Upper lobe of left lung (tissue), 4 donors: ENCODE measurements around the gene C13orf46.

Experiments
- CTCF ChIP-seq, 6 experiments: fragments of 450-650 bp in 4 of 6; fragments of 200-600 bp in 2 of 6; sonication (generic) in 2 of 6; IDR thresholded peaks; one replicate each; pipeline ENCODE4 v1.5.1; 2016 to 2019; ENCODE audit warnings: antibody characterized with exemption in 6 of 6
- EP300 ChIP-seq, 4 donors: sonication (generic); formaldehyde crosslinking; IDR thresholded peaks; one replicate each; pipeline ENCODE4 v1.5.1; 2017; ENCODE audit warnings: antibody characterized with exemption in 4 of 4, control low read depth in 2 of 4

GRCh38 chr13:113954046-113954835 lies 19.6 kb downstream of the C13orf46 start:
- no peak for TF ChIP-seq CTCF (IDR thresholded peaks at IDR 0.05)
- no peak for TF ChIP-seq EP300 (IDR thresholded peaks at IDR 0.05)
